Activated CD4-positive, alpha-beta memory T cell treated with anti-CD3 and anti-CD28 coated beads for 36 hours (primary cell): ENCODE measurements around the gene LUZP2. TPM values are rescaled to one million over a fixed set of nuclear protein-coding genes. Genes with fewer than 3 reads are reported as not detected.

Experiments
- CTCF ChIA-PET: fragments of 350-600 bp; sonication (Branson Sonifier 250); formaldehyde crosslinking; loops from one replicate; lab custom pipeline; 2021; ENCODE audit warnings: antibody characterized with exemption, inconsistent platforms; lab: Charles Lee
- POLR2A ChIA-PET: fragments of 350-600 bp; sonication (Branson Sonifier 250); formaldehyde crosslinking; loops from one replicate; lab custom pipeline; 2021; ENCODE audit warnings: antibody characterized with exemption; lab: Charles Lee
- DNase-seq: peaks from one replicate; pipeline ENCODE4 v3.0.0-alpha.2; 2020
- H3K27ac Mint-ChIP-seq: one replicate; pipeline ENCODE4 v1.8.0; 2021; ENCODE audit warnings: mixed read lengths
- H3K27me3 Mint-ChIP-seq: one replicate; pipeline ENCODE4 v1.8.0; 2021; ENCODE audit warnings: mixed read lengths
- H3K36me3 Mint-ChIP-seq: one replicate; pipeline ENCODE4 v1.8.0; 2021; ENCODE audit warnings: mixed read lengths
- H3K4me1 Mint-ChIP-seq: one replicate; pipeline ENCODE4 v1.8.0; 2021; ENCODE audit warnings: low read depth, mixed read lengths
- H3K4me3 Mint-ChIP-seq: one replicate; pipeline ENCODE4 v1.8.0; 2021; ENCODE audit warnings: mild to moderate bottlenecking, mixed read lengths
- H3K9me3 Mint-ChIP-seq: one replicate; pipeline ENCODE4 v1.8.0; 2021; ENCODE audit warnings: mixed read lengths
- intact Hi-C: fragments of 100-400 bp; cut with micrococcal nuclease; formaldehyde crosslinking; loops from one replicate; pipeline ENCODE4 v1.15.1; 2023
- total RNA-seq, 2 experiments: library from RNA; stranded (reverse); gene quantifications; one replicate each; pipeline ENCODE4 v1.2.3, GENCODE V29; 2021

The LUZP2 gene
- total RNA-seq, 2 experiments from 2014 or later = not detected

- Mint-ChIP-seq H3K9me3 (peaks cover 18% of the 10 kb centered on the region), H3K4me3 (no peak overlapping the region), H3K27me3 (no peaks in the 10 kb centered on the region), H3K4me1 (no peaks in the 10 kb centered on the region), H3K27ac (no peak overlapping the region), H3K36me3 (no peaks in the 10 kb centered on the region)
- POLR2A ChIA-PET = no interaction called here
- CTCF ChIA-PET = no interaction called here
- no peak for DNase-seq
- intact Hi-C loops = no loop called here
Observed at GRCh38 chr11:24697522-24698111, 200.8 kb downstream of the LUZP2 start.

GRCh38 chr11:24704716-24705115, 207.9 kb downstream of the LUZP2 start:
- no peak overlapping the region for H3K4me3 Mint-ChIP-seq
- ChIA-PET POLR2A (no interaction called here), CTCF (interaction anchor here (0.5 kb wide), 1 partner anchor 8 kb away, joined by 3 read pairs; no protein-coding TSS in a partner anchor)
- H3K27ac Mint-ChIP-seq = no peak overlapping the region
- no peaks in the 10 kb centered on the region for H3K27me3 Mint-ChIP-seq
- intact Hi-C loops = no loop called here
- DNase-seq = no peak
- no peaks in the 10 kb centered on the region for H3K36me3 Mint-ChIP-seq
- peaks cover 18% of the 10 kb centered on the region for H3K9me3 Mint-ChIP-seq
- no peaks in the 10 kb centered on the region for H3K4me1 Mint-ChIP-seq

DNA sequence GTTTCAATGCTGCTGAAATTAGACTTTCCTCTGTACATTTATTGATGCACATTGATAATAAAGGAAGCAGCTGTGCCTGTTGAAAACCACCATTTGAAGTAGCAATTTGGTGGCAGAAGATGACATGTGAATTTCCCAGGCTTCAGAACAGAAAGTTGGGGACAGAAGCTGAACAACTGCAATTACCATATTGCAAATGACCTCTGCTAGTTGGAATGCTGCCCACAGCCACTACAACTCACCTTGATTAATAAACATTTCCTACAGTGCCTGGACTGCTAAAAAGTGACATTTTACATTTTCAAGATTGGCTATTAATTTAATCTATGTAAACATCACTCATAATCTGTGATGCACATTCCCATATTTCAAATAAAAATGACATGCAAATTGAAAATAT, 208.6 kb downstream of the LUZP2 start:
- intact Hi-C loops = no loop called here
- Mint-ChIP-seq H3K4me3 (no peak overlapping the region), H3K36me3 (no peaks in the 10 kb centered on the region), H3K27ac (no peak overlapping the region), H3K27me3 (no peaks in the 10 kb centered on the region), H3K9me3 (peaks cover 24% of the 10 kb centered on the region), H3K4me1 (no peaks in the 10 kb centered on the region)
- ChIA-PET POLR2A (no interaction called here), CTCF (no interaction called here)
- DNase-seq = no peak

DNA sequence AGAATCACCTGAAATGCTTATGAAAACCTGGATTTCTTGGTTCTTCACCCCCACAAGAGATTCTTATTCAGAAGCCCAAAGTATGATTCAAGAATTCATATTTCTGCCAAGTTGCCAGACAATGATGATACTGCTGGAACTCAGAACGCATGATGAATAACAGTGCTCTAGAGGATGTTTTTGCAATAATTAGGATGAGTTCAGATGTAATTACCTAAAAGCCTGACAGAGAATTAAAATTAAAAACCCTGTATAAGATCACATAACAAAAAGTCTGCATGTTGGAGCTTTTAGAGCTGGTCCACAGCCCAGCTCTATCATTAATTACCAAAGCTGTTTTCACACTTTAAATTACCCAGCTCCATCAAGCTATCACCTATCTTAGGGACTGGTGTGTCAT, 211.8 kb downstream of the LUZP2 start:
- Mint-ChIP-seq H3K4me1 (no peaks in the 10 kb centered on the region), H3K9me3 (peaks cover 24% of the 10 kb centered on the region), H3K27me3 (no peaks in the 10 kb centered on the region), H3K27ac (no peak overlapping the region), H3K4me3 (no peak overlapping the region), H3K36me3 (no peaks in the 10 kb centered on the region)
- intact Hi-C loops = no loop called here
- ChIA-PET CTCF (no interaction called here), POLR2A (no interaction called here)
- DNase-seq = no peak

GRCh38 chr11:24709928-24710565, 213.2 kb downstream of the LUZP2 start:
- Mint-ChIP-seq H3K4me3 (no peak overlapping the region), H3K36me3 (no peaks in the 10 kb centered on the region), H3K27me3 (no peaks in the 10 kb centered on the region), H3K4me1 (no peaks in the 10 kb centered on the region), H3K27ac (no peak overlapping the region), H3K9me3 (peaks cover 24% of the 10 kb centered on the region)
- no peak for DNase-seq
- CTCF ChIA-PET = no interaction called here
- intact Hi-C loops = no loop called here
- POLR2A ChIA-PET = no interaction called here

GRCh38 chr11:24714601-24715000, 217.7 kb downstream of the LUZP2 start:
- Mint-ChIP-seq H3K27me3 (no peaks in the 10 kb centered on the region), H3K9me3 (peaks cover 34% of the 10 kb centered on the region), H3K4me1 (no peaks in the 10 kb centered on the region), H3K4me3 (no peak overlapping the region), H3K36me3 (no peaks in the 10 kb centered on the region), H3K27ac (no peak overlapping the region)
- ChIA-PET CTCF (no interaction called here), POLR2A (no interaction called here)
- intact Hi-C loops = no loop called here
- no peak for DNase-seq

DNA sequence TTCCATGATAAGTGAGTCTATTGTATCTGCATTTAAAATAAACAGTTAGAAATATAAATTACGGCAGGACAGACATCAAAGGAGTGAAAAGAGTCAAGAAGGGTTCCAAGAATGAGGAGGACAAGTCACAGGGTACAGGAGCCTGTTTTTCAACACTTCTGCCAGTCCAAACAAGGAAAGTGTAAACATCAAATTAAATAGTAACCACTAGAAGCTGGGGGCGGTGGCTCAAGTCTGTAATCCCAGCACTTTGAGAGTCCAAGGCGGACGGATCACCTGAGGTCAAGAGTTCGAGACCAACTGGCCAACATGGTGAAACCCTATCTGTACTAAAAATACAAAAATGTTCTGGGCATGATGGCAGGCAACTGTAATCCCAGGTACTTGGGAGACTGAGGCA, 219.6 kb downstream of the LUZP2 start:
- H3K4me1 Mint-ChIP-seq = no peaks in the 10 kb centered on the region
- POLR2A ChIA-PET = no interaction called here
- no peak overlapping the region for H3K4me3 Mint-ChIP-seq
- intact Hi-C loops = no loop called here
- H3K9me3 Mint-ChIP-seq = peaks cover 26% of the 10 kb centered on the region
- no peak for DNase-seq
- no peaks in the 10 kb centered on the region for H3K36me3 Mint-ChIP-seq
- H3K27ac Mint-ChIP-seq = no peak overlapping the region
- no peaks in the 10 kb centered on the region for H3K27me3 Mint-ChIP-seq
- CTCF ChIA-PET = interaction anchor here (0.7 kb wide), 1 partner anchor 189 kb away, joined by 3 read pairs; no protein-coding TSS in a partner anchor

- H3K9me3 Mint-ChIP-seq = peaks cover 10% of the 10 kb centered on the region
- POLR2A ChIA-PET = no interaction called here
- no peaks in the 10 kb centered on the region for H3K4me1 Mint-ChIP-seq
- CTCF ChIA-PET = no interaction called here
- no peaks in the 10 kb centered on the region for H3K27me3 Mint-ChIP-seq
- DNase-seq = no peak
- no peaks in the 10 kb centered on the region for H3K36me3 Mint-ChIP-seq
- H3K4me3 Mint-ChIP-seq = no peak overlapping the region
- H3K27ac Mint-ChIP-seq = no peak overlapping the region
- intact Hi-C loops = no loop called here
Observed at GRCh38 chr11:24723231-24723630, 226.4 kb downstream of the LUZP2 start.

- Mint-ChIP-seq H3K4me1 (no peaks in the 10 kb centered on the region), H3K36me3 (no peaks in the 10 kb centered on the region), H3K27ac (no peak overlapping the region), H3K4me3 (no peak overlapping the region), H3K27me3 (no peaks in the 10 kb centered on the region), H3K9me3 (peaks cover 5% of the 10 kb centered on the region)
- ChIA-PET CTCF (no interaction called here), POLR2A (no interaction called here)
- DNase-seq = no peak
- intact Hi-C loops = no loop called here
Observed at GRCh38 chr11:24731554-24731953, 234.7 kb downstream of the LUZP2 start.

GRCh38 chr11:24734742-24735237, 237.9 kb downstream of the LUZP2 start:
- no peak for DNase-seq
- POLR2A ChIA-PET = no interaction called here
- Mint-ChIP-seq H3K9me3 (peaks cover 10% of the 10 kb centered on the region), H3K27me3 (no peaks in the 10 kb centered on the region), H3K4me3 (no peak overlapping the region), H3K27ac (no peak overlapping the region), H3K36me3 (no peaks in the 10 kb centered on the region), H3K4me1 (no peaks in the 10 kb centered on the region)
- CTCF ChIA-PET = no interaction called here
- intact Hi-C loops = no loop called here

GRCh38 chr11:24738972-24739371, 242.1 kb downstream of the LUZP2 start:
- intact Hi-C loops = no loop called here
- Mint-ChIP-seq H3K4me1 (no peaks in the 10 kb centered on the region), H3K4me3 (no peak overlapping the region), H3K9me3 (peaks cover 15% of the 10 kb centered on the region), H3K36me3 (no peaks in the 10 kb centered on the region), H3K27me3 (no peaks in the 10 kb centered on the region), H3K27ac (no peak overlapping the region)
- POLR2A ChIA-PET = no interaction called here
- CTCF ChIA-PET = no interaction called here
- no peak for DNase-seq

DNA sequence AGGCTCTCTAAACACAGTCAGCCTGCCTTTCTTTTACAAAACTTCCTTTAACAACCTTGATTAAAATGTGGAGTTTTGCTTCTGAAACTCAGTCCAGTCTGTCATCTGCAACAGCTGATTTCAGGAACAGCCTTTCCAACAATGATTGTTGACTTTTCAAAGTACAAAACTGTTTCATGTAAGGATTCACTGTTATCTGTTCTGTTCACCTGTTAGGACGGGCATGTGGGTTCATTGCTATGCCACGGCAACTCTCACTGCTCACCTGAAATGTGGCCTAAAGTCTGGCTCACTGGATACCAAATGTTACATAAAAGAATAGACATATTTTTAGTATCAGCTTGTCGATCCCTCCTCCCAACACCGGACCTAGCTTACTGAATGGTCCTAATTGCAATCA, 242.8 kb downstream of the LUZP2 start:
- no peak overlapping the region for H3K4me3 Mint-ChIP-seq
- H3K9me3 Mint-ChIP-seq = peaks cover 15% of the 10 kb centered on the region
- no peak overlapping the region for H3K27ac Mint-ChIP-seq
- no peaks in the 10 kb centered on the region for H3K36me3 Mint-ChIP-seq
- H3K4me1 Mint-ChIP-seq = no peaks in the 10 kb centered on the region
- no peak for DNase-seq
- ChIA-PET CTCF (no interaction called here), POLR2A (no interaction called here)
- intact Hi-C loops = no loop called here
- H3K27me3 Mint-ChIP-seq = no peaks in the 10 kb centered on the region
